HEK293 (cell line): ENCODE measurements around the gene PAQR5.

Experiments used
- CTCF ChIA-PET: fragments of 350-600 bp; formaldehyde crosslinking; extraction: SDS; loops from one replicate; lab custom pipeline; 2021; ENCODE audit warnings: antibody characterized with exemption; lab: Yijun Ruan, JAX
- POLR2A ChIA-PET: fragments of 300-600 bp; formaldehyde crosslinking; extraction: SDS; loops from one replicate; lab custom pipeline; 2020; ENCODE audit warnings: antibody characterized with exemption, inconsistent platforms; lab: Yijun Ruan, JAX
- H3K27ac ChIP-seq: fragments of 200-500 bp; sonication (Bioruptor generic); 2 replicates; pipeline ENCODE4 v1.5.1; 2014; ENCODE audit warnings: low read depth, low read length, control low read depth, inconsistent platforms; ENCODE audit errors: extremely low read depth
- H3K36me3 ChIP-seq, 2 experiments: fragments of 200-500 bp in 1 of 2; sonication (Bioruptor generic) in 1 of 2; 1 replicate in 1 of 2; 2 replicates in 1 of 2; pipeline ENCODE4 v1.5.1; 2014 to 2017; ENCODE audit warnings: inconsistent platforms in 2 of 2, low read length in 2 of 2; ENCODE audit not compliant: control insufficient read depth in 2 of 2, insufficient read depth in 1 of 2
- H3K4me1 ChIP-seq: fragments of 200-500 bp; sonication (Bioruptor generic); 2 replicates; pipeline ENCODE4 v1.5.1; 2014; ENCODE audit warnings: mild to moderate bottlenecking, low read length, inconsistent platforms; ENCODE audit not compliant: control insufficient read depth, insufficient read depth
- H3K4me3 ChIP-seq: 2 replicates; pipeline ENCODE4 v1.5.1; 2011; ENCODE audit warnings: low read depth, mild to moderate bottlenecking, control low read depth, low read length, moderate library complexity
- H3K9me3 ChIP-seq: fragments of 200-500 bp; sonication (Bioruptor generic); 2 replicates; pipeline ENCODE4 v1.5.1; 2014; ENCODE audit warnings: low read depth, low read length, inconsistent platforms; ENCODE audit not compliant: control insufficient read depth, insufficient read depth
- PRDM1 ChIP-seq: fragments of 450-650 bp; formaldehyde crosslinking; IDR thresholded peaks from 2 replicates; pipeline ENCODE4; 2016; ENCODE audit warnings: missing biosample characterization, missing genetic modification characterization
- PRDM10 ChIP-seq: fragments of 450-650 bp; formaldehyde crosslinking; IDR thresholded peaks from 2 replicates; pipeline ENCODE4 v1.5.1; 2016; ENCODE audit warnings: missing biosample characterization, missing genetic modification characterization
- SCRT1 ChIP-seq: fragments of 450-650 bp; formaldehyde crosslinking; IDR thresholded peaks from 2 replicates; pipeline ENCODE4 v1.5.1; 2016; ENCODE audit warnings: missing biosample characterization, missing genetic modification characterization, borderline replicate concordance
- ZBTB6 ChIP-seq: fragments of 450-650 bp; formaldehyde crosslinking; IDR thresholded peaks from 2 replicates; pipeline ENCODE4 v1.5.1; 2017; ENCODE audit warnings: missing biosample characterization, missing genetic modification characterization
- ZBTB8A ChIP-seq: fragments of 450-650 bp; formaldehyde crosslinking; IDR thresholded peaks from 2 replicates; pipeline ENCODE4 v1.5.1; 2016; ENCODE audit warnings: missing biosample characterization, missing genetic modification characterization
- ZNF174 ChIP-seq: fragments of 450-650 bp; formaldehyde crosslinking; IDR thresholded peaks from 2 replicates; pipeline ENCODE4 v1.5.0; 2017; ENCODE audit warnings: missing biosample characterization, mild to moderate bottlenecking, missing genetic modification characterization
- ZNF18 ChIP-seq: fragments of 450-650 bp; formaldehyde crosslinking; IDR thresholded peaks from 2 replicates; pipeline ENCODE4 v1.5.1; 2016; ENCODE audit warnings: missing biosample characterization, missing genetic modification characterization
- ZNF335 ChIP-seq: fragments of 450-650 bp; formaldehyde crosslinking; conservative IDR thresholded peaks from 2 replicates; pipeline ENCODE4 v1.5.1; 2016; ENCODE audit warnings: missing biosample characterization, missing genetic modification characterization
- ZNF350 ChIP-seq: fragments of 450-650 bp; formaldehyde crosslinking; IDR thresholded peaks from 2 replicates; pipeline ENCODE4 v1.5.0; 2017; ENCODE audit warnings: missing biosample characterization, mild to moderate bottlenecking, missing genetic modification characterization
- ZNF701 ChIP-seq: fragments of 450-650 bp; formaldehyde crosslinking; IDR thresholded peaks from 2 replicates; pipeline ENCODE4 v1.5.1; 2016; ENCODE audit warnings: missing biosample characterization, missing genetic modification characterization
- ZNF704 ChIP-seq: fragments of 450-650 bp; formaldehyde crosslinking; IDR thresholded peaks from 2 replicates; pipeline ENCODE4 v1.5.1; 2016; ENCODE audit warnings: missing biosample characterization, missing genetic modification characterization

PAQR5 gene

GRCh38 chr15:69410248-69410874 lies 111.6 kb downstream of the PAQR5 start (continued):
- peak; percentile 31; the same call in 1 of the 2 replicates for TF ChIP-seq ZBTB8A
- peak; percentile 98 for TF ChIP-seq SCRT1 (tag by site-specific recombination)
- TF ChIP-seq PRDM1 (tag by site-specific recombination) = no peak
- TF ChIP-seq ZNF335 (tag by site-specific recombination) = peak; percentile 29; the same call in 1 of the 2 replicates

GRCh38 chr15:69412274-69412673 lies 113.6 kb downstream of the PAQR5 start:
- Histone ChIP-seq H3K9me3 (no peaks in the 10 kb centered on the region), H3K36me3 (peaks cover 3 to 9% of the 10 kb centered on the region in 2 experiments), H3K27ac (no peak overlapping the region), H3K4me3 (no peak overlapping the region), H3K4me1 (peaks cover 12% of the 10 kb centered on the region)
- CTCF ChIA-PET = interaction anchor here (0.6 to 2.3 kb wide), 7 partner anchors 7 to 355 kb away, joined by 3 to 11 read pairs (median 4); no protein-coding TSS in a partner anchor
- POLR2A ChIA-PET = no interaction called here
- no peak for TF ChIP-seq ZNF704 (tag by site-specific recombination)
- TF ChIP-seq PRDM10 (tag by site-specific recombination) = peak; percentile 21; the same call in 1 of the 2 replicates

- CTCF ChIA-PET = interaction anchor here (0.8 to 2.3 kb wide), 6 partner anchors 9 to 355 kb away, joined by 3 to 11 read pairs (median 5); no protein-coding TSS in a partner anchor
- no peak overlapping the region for H3K27ac ChIP-seq
- H3K36me3 ChIP-seq = peaks cover 7 to 13% of the 10 kb centered on the region in 2 experiments
- no peak for TF ChIP-seq ZNF701 (tag by site-specific recombination)
- TF ChIP-seq ZNF18 = no peak
- TF ChIP-seq ZNF350 (tag by site-specific recombination) = no peak
- TF ChIP-seq ZBTB6 = no peak
- TF ChIP-seq ZNF174 (tag by site-specific recombination) = no peak
- TF ChIP-seq, all 188 proteins: peak for 0
- H3K4me1 ChIP-seq = peaks cover 12% of the 10 kb centered on the region
- H3K4me3 ChIP-seq = no peak overlapping the region
- H3K9me3 ChIP-seq = no peaks in the 10 kb centered on the region
- POLR2A ChIA-PET = no interaction called here
Measured at GRCh38 chr15:69412701-69413100, 114.0 kb downstream of the PAQR5 start.
